Measurements from ENCODE around the gene OR13C3. TPM values are rescaled to one million over a fixed set of nuclear protein-coding genes. Genes with fewer than 3 reads are reported as not detected.
"Not testable (repeated sequence)": the region's sequence is repeated elsewhere in the genome, so short reads cannot be mapped to it uniquely, and the experiment has no call there.

Gene OR13C3
- total and polyA plus RNA-seq, 9 donors = not detected

DNA sequence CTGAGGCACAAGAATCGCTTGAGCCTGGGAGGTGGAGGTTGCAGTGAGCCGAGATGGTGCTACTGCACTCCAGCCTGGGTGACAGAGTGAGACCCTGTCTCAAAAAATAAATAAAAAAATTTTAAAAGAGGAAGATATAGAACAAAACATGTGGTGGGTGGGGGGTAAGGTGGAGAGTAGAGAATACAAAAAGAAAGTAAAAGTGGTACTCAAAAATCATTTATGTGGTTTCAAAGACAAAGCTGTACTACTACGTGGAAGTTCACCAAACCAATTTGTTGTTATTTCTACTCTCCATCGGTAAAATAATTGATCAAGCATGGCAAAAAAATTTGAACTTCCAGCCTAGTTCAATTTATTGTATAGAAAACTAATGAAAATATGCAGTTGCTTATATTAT, 8.0 kb upstream of the OR13C3 start:
- H3K27me3 ChIP-seq (ENCODE audit: control insufficient read depth, insufficient read depth, low read length) = no peaks in the 10 kb centered on the region
- no peaks in the 10 kb centered on the region for H3K36me3 ChIP-seq (ENCODE audit: control insufficient read depth, insufficient read depth, low read length)
- no peak overlapping the region for H3K4me3 ChIP-seq (ENCODE audit: low read length)
- no peak for DNase-seq
- WGBS (ENCODE audit: insufficient coverage) = no CpG with 5 or more reads among the region's 4 CpGs
- no peaks in the 10 kb centered on the region for H3K9me3 ChIP-seq (replicated peaks; ENCODE audit: control insufficient read depth, low read depth, low read length)
- H3K4me1 ChIP-seq (ENCODE audit: control insufficient read depth, insufficient read depth, low read length) = no peaks in the 10 kb centered on the region
- H3K27ac ChIP-seq (ENCODE audit: low read length) = no peak overlapping the region

DNA sequence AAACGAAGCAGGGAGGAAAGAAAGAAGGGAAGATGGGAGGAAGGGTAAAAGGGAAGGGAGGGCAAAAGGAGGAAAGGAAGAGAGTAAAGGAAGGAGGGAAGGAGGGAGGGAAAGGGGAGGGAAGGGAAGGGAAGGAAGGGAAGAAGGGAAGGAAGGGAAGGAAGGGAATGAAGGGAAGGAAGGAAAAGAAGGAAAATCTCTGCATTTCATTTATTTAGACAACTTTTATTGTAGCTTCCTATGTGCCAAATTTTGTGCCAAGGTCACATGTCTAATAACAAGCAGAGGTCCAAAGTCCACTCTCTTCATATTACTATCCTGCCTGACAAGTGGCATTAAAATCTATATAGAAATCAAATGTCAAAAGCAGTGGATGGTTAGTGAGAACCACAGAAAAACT, 2.6 kb upstream of the OR13C3 start:
- Histone ChIP-seq H3K4me1 (ENCODE audit: control insufficient read depth, insufficient read depth, low read length) (no peaks in the 10 kb centered on the region), H3K36me3 (ENCODE audit: control insufficient read depth, insufficient read depth, low read length) (no peaks in the 10 kb centered on the region), H3K27me3 (ENCODE audit: control insufficient read depth, insufficient read depth, low read length) (no peaks in the 10 kb centered on the region), H3K9me3 (replicated peaks; ENCODE audit: control insufficient read depth, low read depth, low read length) (no peaks in the 10 kb centered on the region), H3K4me3 (ENCODE audit: low read length) (no peak overlapping the region), H3K27ac (ENCODE audit: low read length) (no peak overlapping the region)
- 36% methylated on average over 1 of the region's 1 CpG for WGBS (ENCODE audit: insufficient coverage)
- DNase-seq = no peak

GRCh38 chr9:104527109-104527508, 9.5 kb downstream of the OR13C3 start, which contains the start of gene OR13C4:
Gene OR13C4, minus strand, starts transcription at chr9:104527209. Its CDS starts 0 bp downstream, at chr9:104527209.
- Histone ChIP-seq H3K27ac (ENCODE audit: low read length) (no peak within 1 kb of the TSS), H3K4me3 (ENCODE audit: low read length) (no peak within 1 kb of the TSS), H3K36me3 (ENCODE audit: control insufficient read depth, insufficient read depth, low read length) (no peaks in the 10 kb centered on the region), H3K9me3 (replicated peaks; ENCODE audit: control insufficient read depth, low read depth, low read length) (peaks cover 2% of the 10 kb centered on the region), H3K4me1 (ENCODE audit: control insufficient read depth, insufficient read depth, low read length) (no peaks in the 10 kb centered on the region), H3K27me3 (ENCODE audit: control insufficient read depth, insufficient read depth, low read length) (no peaks in the 10 kb centered on the region)
- DNase-seq = no peak

GRCh38 chr9:104520241-104520640, 16.4 kb downstream of the OR13C3 start:
- H3K4me1 ChIP-seq (ENCODE audit: control insufficient read depth, insufficient read depth, low read length); H3K36me3 ChIP-seq (ENCODE audit: control insufficient read depth, insufficient read depth, low read length); H3K27ac ChIP-seq (ENCODE audit: low read length); H3K27me3 ChIP-seq (ENCODE audit: control insufficient read depth, insufficient read depth, low read length); H3K4me3 ChIP-seq (ENCODE audit: low read length); H3K9me3 ChIP-seq (replicated peaks; ENCODE audit: control insufficient read depth, low read depth, low read length); DNase-seq: not testable (repeated sequence)
- 90% methylated on average over 8 of the region's 10 CpGs for WGBS (ENCODE audit: insufficient coverage)

DNA sequence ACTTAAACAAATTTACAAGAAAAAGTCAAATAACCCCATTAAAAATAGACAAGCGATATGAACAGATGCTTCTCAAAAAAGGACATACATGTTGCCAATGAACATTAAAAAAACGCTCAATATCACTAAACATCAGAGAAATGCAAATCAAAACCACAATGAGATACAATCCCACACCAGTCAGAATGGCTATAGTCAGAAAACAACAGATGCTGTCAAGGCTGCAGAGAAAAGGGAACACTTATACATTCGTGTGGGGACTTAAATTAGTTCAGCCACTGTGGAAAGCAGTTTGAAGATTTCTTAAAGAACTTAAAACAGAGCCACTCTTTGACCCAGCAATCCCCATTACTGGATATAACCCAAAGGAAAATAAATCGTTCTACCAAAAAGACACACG, 21.8 kb downstream of the OR13C3 start:
- Histone ChIP-seq H3K27me3 (ENCODE audit: control insufficient read depth, insufficient read depth, low read length) (no peaks in the 10 kb centered on the region), H3K9me3 (replicated peaks; ENCODE audit: control insufficient read depth, low read depth, low read length) (no peaks in the 10 kb centered on the region), H3K4me3 (ENCODE audit: low read length) (no peak overlapping the region), H3K4me1 (ENCODE audit: control insufficient read depth, insufficient read depth, low read length) (no peaks in the 10 kb centered on the region), H3K36me3 (ENCODE audit: control insufficient read depth, insufficient read depth, low read length) (no peaks in the 10 kb centered on the region), H3K27ac (ENCODE audit: low read length) (no peak overlapping the region)
- DNase-seq = no peak
- WGBS (ENCODE audit: insufficient coverage) = no CpG with 5 or more reads among the region's 5 CpGs

- Histone ChIP-seq H3K9me3 (replicated peaks; ENCODE audit: control insufficient read depth, low read depth, low read length) (no peaks in the 10 kb centered on the region), H3K4me3 (ENCODE audit: low read length) (no peak overlapping the region), H3K4me1 (ENCODE audit: control insufficient read depth, insufficient read depth, low read length) (no peaks in the 10 kb centered on the region)
These were observed 30.1 kb downstream of the OR13C3 start for GRCh38 chr9:104506565-104506964.

GRCh38 chr9:104503963-104504362, 32.7 kb downstream of the OR13C3 start, which contains the start of gene OR13F1:
Gene OR13F1, plus strand, starts transcription at chr9:104504263. Its CDS starts 0 bp downstream, at chr9:104504263.
- no peaks in the 10 kb centered on the region for H3K4me1 ChIP-seq (ENCODE audit: control insufficient read depth, insufficient read depth, low read length)
- H3K4me3 ChIP-seq (ENCODE audit: low read length) = no peak within 1 kb of the TSS
- no peak for DNase-seq
- no peak within 1 kb of the TSS for H3K27ac ChIP-seq (ENCODE audit: low read length)
- no peaks in the 10 kb centered on the region for H3K9me3 ChIP-seq (replicated peaks; ENCODE audit: control insufficient read depth, low read depth, low read length)
- 81% methylated on average over 3 of the region's 5 CpGs for WGBS (ENCODE audit: insufficient coverage)
- H3K27me3 ChIP-seq (ENCODE audit: control insufficient read depth, insufficient read depth, low read length) = no peaks in the 10 kb centered on the region
- no peaks in the 10 kb centered on the region for H3K36me3 ChIP-seq (ENCODE audit: control insufficient read depth, insufficient read depth, low read length)

More at GRCh38 chr9:104506565-104506964, 30.1 kb downstream of the OR13C3 start:
- H3K27me3 ChIP-seq (ENCODE audit: control insufficient read depth, insufficient read depth, low read length) = no peaks in the 10 kb centered on the region
- H3K27ac ChIP-seq (ENCODE audit: low read length) = no peak overlapping the region
- no peak for DNase-seq
- no peaks in the 10 kb centered on the region for H3K36me3 ChIP-seq (ENCODE audit: control insufficient read depth, insufficient read depth, low read length)

DNA sequence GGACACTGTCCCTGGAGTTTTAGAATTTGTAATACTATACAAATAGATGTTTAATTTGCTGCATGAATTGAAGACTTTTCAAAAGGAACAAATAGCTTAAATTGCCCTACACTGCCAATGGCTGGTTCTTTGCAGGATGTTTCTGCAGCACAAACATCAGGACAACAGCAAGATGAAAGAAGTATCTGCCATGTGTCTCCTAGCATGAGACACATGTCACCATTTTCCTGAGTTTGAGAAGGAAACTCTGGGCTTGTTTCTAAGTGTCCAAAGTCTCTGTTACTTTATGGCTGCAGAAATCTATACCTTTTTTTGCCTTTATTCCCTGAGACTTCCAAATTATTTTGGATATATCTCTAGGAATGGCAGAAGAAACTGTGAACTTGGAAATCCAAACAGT, 33.2 kb downstream of the OR13C3 start:
- H3K27me3 ChIP-seq (ENCODE audit: control insufficient read depth, insufficient read depth, low read length) = no peaks in the 10 kb centered on the region
- H3K36me3 ChIP-seq (ENCODE audit: control insufficient read depth, insufficient read depth, low read length) = no peaks in the 10 kb centered on the region
- no peaks in the 10 kb centered on the region for H3K4me1 ChIP-seq (ENCODE audit: control insufficient read depth, insufficient read depth, low read length)
- H3K4me3 ChIP-seq (ENCODE audit: low read length) = no peak overlapping the region
- H3K9me3 ChIP-seq (replicated peaks; ENCODE audit: control insufficient read depth, low read depth, low read length) = no peaks in the 10 kb centered on the region
- DNase-seq = no peak
- H3K27ac ChIP-seq (ENCODE audit: low read length) = no peak overlapping the region

GRCh38 chr9:104494808-104495207, 41.8 kb downstream of the OR13C3 start:
- no CpG with 5 or more reads among the region's 3 CpGs for WGBS (ENCODE audit: insufficient coverage)
- Histone ChIP-seq H3K27me3 (ENCODE audit: control insufficient read depth, insufficient read depth, low read length) (no peaks in the 10 kb centered on the region), H3K4me1 (ENCODE audit: control insufficient read depth, insufficient read depth, low read length) (no peaks in the 10 kb centered on the region), H3K27ac (ENCODE audit: low read length) (no peak overlapping the region), H3K4me3 (ENCODE audit: low read length) (no peak overlapping the region), H3K36me3 (ENCODE audit: control insufficient read depth, insufficient read depth, low read length) (no peaks in the 10 kb centered on the region), H3K9me3 (replicated peaks; ENCODE audit: control insufficient read depth, low read depth, low read length) (no peaks in the 10 kb centered on the region)
- DNase-seq = peak; percentile 30
